BJ (cell line): ENCODE data around the gene H2BK1. TPM values are rescaled to one million over a fixed set of nuclear protein-coding genes. Genes with fewer than 3 reads are reported as not detected.

Experiments
- CTCF ChIA-PET: fragments of 350-600 bp; formaldehyde crosslinking; extraction: SDS; loops from one replicate; lab custom pipeline; 2021; ENCODE audit warnings: antibody characterized with exemption, inconsistent platforms; lab: Yijun Ruan, JAX
- POLR2A ChIA-PET: fragments of 300-600 bp; sonication (Branson Sonifier 250); formaldehyde crosslinking; extraction: SDS; loops from one replicate; lab custom pipeline; 2021; ENCODE audit warnings: antibody characterized with exemption; lab: Charles Lee
- DNase-seq: peaks from one replicate; pipeline ENCODE4 v3.0.0-alpha.2; 2011; ENCODE audit warnings: low read depth
- H3K27me3 ChIP-seq: 2 replicates; pipeline ENCODE4 v1.6.0; 2011; ENCODE audit warnings: low read length; ENCODE audit not compliant: control insufficient read depth, insufficient read depth
- H3K36me3 ChIP-seq: 2 replicates; pipeline ENCODE4 v1.5.1; 2011; ENCODE audit warnings: low read length; ENCODE audit not compliant: control insufficient read depth, insufficient read depth
- H3K4me3 ChIP-seq: 2 replicates; pipeline ENCODE4 v1.5.1; 2011; ENCODE audit warnings: low read depth, mild to moderate bottlenecking, control low read depth, low read length
- polyA plus RNA-seq: library from polyadenylated mRNA; depleted of rRNA; stranded (reverse); fragments of >200 nt; gene quantifications from 2 replicates; pipeline ENCODE4 v1.2.3, GENCODE V29; 2011; rRNA removed
- TF ChIP-seq, protein P1 (sequence below): IDR thresholded peaks from 2 replicates; pipeline ENCODE4 v1.5.1; 2011; ENCODE audit warnings: low read depth, mild to moderate bottlenecking, control low read depth, inconsistent platforms, low read length, moderate library complexity; ENCODE audit not compliant: insufficient read depth

H2BK1 gene
- polyA plus RNA-seq, 1 experiment: not detected

DNA sequence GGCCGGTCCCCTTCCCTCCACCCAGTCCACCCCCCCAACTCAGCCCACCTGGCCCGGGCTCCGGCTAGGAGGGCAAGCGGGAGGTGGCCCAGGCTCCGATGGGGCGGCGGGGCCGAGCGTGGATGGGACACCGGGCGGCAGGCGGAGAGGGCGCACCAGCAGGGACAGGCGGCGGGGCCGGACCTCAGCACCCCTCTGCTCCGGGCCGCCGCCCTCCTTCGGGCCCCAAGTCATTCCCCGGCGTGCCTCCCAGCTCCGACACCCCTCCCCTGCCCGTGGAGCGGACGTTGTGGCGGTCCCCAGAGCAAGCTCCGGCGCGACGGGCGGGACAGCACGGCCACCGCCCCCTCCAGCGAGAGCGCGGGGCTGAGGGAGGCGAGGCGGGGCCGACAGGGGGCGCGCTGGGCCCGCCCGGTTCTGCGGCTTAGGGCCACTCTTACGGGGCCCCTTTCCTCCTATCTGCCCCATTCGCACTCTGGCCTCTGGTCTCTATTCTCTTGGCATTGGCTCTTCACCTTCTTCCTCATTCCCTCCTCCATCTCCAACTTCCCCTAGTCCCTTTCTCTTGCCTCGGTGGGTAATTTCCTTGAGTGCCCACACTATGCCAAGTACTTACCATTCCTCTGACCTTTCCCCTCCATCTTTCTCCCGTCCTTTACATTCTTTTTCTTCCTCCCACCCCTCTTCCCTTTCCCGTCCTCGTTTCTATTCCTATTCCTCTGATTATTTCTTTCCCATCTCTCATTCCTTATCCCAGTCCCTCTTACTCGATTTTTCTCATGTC is 42.1 kb downstream of the H2BK1 start:
- Histone ChIP-seq H3K36me3 (no peaks in the 10 kb centered on the region), H3K27me3 (peaks cover 44% of the 10 kb centered on the region), H3K4me3 (no peak overlapping the region)
- TF ChIP-seq, protein P1, sequence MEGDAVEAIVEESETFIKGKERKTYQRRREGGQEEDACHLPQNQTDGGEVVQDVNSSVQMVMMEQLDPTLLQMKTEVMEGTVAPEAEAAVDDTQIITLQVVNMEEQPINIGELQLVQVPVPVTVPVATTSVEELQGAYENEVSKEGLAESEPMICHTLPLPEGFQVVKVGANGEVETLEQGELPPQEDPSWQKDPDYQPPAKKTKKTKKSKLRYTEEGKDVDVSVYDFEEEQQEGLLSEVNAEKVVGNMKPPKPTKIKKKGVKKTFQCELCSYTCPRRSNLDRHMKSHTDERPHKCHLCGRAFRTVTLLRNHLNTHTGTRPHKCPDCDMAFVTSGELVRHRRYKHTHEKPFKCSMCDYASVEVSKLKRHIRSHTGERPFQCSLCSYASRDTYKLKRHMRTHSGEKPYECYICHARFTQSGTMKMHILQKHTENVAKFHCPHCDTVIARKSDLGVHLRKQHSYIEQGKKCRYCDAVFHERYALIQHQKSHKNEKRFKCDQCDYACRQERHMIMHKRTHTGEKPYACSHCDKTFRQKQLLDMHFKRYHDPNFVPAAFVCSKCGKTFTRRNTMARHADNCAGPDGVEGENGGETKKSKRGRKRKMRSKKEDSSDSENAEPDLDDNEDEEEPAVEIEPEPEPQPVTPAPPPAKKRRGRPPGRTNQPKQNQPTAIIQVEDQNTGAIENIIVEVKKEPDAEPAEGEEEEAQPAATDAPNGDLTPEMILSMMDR: peak; percentile 40
- ChIA-PET POLR2A (interaction anchor here (0.7 kb wide), 1 partner anchor 275 kb away, joined by 10 read pairs; no protein-coding TSS in a partner anchor), CTCF (interaction anchor here (0.5 to 1.6 kb wide), 10 partner anchors 9 to 183 kb away, joined by 3 to 7 read pairs (median 4); no protein-coding TSS in a partner anchor)
- DNase-seq: no peak

DNA sequence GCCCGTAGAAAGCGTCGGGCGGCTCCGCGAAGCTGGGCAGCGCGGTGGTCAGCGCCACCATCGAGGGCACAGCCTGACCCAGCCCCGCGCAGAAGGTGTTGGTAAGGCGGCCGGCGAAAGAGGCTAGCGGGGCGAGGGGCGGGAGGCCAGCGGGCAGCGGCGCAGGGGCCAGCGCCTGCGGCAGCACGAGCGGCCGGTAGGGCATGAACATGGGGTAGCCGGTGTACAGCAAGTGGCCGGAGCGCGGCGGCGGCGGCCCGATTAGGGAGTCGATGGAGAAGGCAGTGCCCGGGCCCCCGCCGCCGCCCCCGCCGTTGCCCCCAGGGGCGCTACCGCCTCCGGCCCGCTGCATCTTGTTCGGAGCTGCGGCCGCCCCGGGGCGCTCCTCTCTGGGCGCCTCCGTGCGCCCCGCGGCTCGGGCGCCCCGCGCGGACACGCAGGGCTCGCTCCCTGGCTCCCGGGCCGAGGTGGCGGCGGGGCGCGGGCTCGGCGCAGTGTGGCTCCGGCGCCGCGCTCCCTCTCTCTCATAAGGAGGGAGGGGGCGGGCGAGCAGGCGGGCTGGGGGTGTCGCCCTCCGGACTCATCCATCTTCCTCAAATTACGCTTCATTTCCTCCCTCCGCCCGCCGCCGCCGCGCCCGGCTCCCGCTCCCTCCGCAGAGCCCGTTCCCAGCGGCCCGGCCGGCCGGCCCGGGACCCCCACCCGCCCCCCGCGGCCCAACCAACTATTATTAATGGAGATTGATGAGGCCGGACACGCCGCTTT is 42.9 kb downstream of the H2BK1 start, which contains the start of gene GBX1:
Gene GBX1, minus strand, starts transcription at position 498 of the 765 bp plus-strand sequence. Its CDS starts 146 bp downstream, at position 352.
- CTCF ChIA-PET: interaction anchor here (0.5 to 1.6 kb wide), 10 partner anchors 8 to 205 kb away, joined by 3 to 5 read pairs (median 3); no protein-coding TSS in a partner anchor
- H3K27me3 ChIP-seq: peaks cover 48% of the 10 kb centered on the region
- no peak for DNase-seq

DNA sequence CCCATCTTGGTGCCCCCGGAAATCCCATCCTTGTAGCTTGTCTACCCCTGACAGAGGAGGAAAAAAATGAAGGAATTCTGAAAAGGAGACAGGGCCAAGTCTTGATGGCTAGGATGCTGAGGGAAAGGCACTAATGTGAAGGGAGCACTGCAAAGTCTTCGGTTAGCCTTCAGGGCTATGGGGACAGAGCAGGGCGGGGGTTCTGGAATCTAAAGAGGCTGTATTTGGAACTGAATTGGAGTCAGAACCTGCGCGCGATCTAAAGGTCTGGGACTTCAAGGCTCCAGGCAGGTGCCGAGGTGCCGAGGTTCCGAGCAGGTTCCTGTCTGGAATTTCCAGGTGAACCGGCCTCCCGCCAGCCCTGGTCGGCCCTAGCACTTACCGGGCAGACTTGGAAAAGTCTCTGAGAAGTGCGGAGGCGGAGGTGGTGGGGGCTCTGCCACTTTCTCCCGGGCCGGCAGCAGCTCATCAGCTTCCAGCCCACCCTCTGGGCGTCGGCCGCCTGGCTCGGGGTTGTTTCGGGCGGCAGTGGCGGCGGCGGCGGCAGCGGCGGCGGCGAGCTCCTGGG is 43.6 kb downstream of the H2BK1 start:
- no peak overlapping the region for H3K4me3 ChIP-seq
- peaks cover 50% of the 10 kb centered on the region for H3K27me3 ChIP-seq
- ChIA-PET CTCF (interaction anchor here (0.8 to 1.6 kb wide), 7 partner anchors 9 to 204 kb away, joined by 3 to 4 read pairs (median 3); no protein-coding TSS in a partner anchor), POLR2A (interaction anchor here (0.6 kb wide), 1 partner anchor 395 kb away, joined by 15 read pairs; no protein-coding TSS in a partner anchor)
- H3K36me3 ChIP-seq: no peaks in the 10 kb centered on the region
- DNase-seq: no peak
- TF ChIP-seq, protein P1: no peak

More for the DNA sequence above, 42.9 kb downstream of the H2BK1 start, which contains the start of gene GBX1:
- POLR2A ChIA-PET: interaction anchor here (0.7 kb wide), 1 partner anchor 274 kb away, joined by 10 read pairs; no protein-coding TSS in a partner anchor
- Histone ChIP-seq H3K4me3 (no peak within 1 kb of the TSS), H3K36me3 (no peaks in the 10 kb centered on the region)
- TF ChIP-seq, protein P1: no peak

- CTCF ChIA-PET: no interaction called here
- TF ChIP-seq, protein P1: no peak
These were observed 48.5 kb downstream of the H2BK1 start for GRCh38 chr7:151161757-151162156.

More at GRCh38 chr7:151161757-151162156, 48.5 kb downstream of the H2BK1 start:
- Histone ChIP-seq H3K4me3 (no peak overlapping the region), H3K36me3 (no peaks in the 10 kb centered on the region), H3K27me3 (peaks cover 37% of the 10 kb centered on the region)
- no peak for DNase-seq
- POLR2A ChIA-PET: no interaction called here

Other genes starting within 250 kb of the H2BK1 start
- 0.02 and 0.06 TPM in 2 replicates for gene KCNH2, start 232.2 kb downstream of the H2BK1 start, polyA plus RNA-seq
- gene NOS3, start 219.5 kb downstream of the H2BK1 start, polyA plus RNA-seq: 0.60 and 1.3 TPM in 2 replicates
- 0.07 and 0.15 TPM in 2 replicates for gene ATG9B, start 186.0 kb downstream of the H2BK1 start, polyA plus RNA-seq
- 13.0 and 23.6 TPM in 2 replicates for gene ABCB8, start 182.0 kb downstream of the H2BK1 start, polyA plus RNA-seq
- 0.26 and 0.45 TPM in 2 replicates for gene ASIC3, start 162.0 kb downstream of the H2BK1 start, polyA plus RNA-seq
- 30.0 and 33.2 TPM in 2 replicates for gene CDK5, start 152.6 kb downstream of the H2BK1 start, polyA plus RNA-seq
- gene SLC4A2, start 150.9 kb downstream of the H2BK1 start, polyA plus RNA-seq: 59.0 and 86.1 TPM in 2 replicates
- 49.3 and 89.9 TPM in 2 replicates for gene FASTK, start 129.7 kb downstream of the H2BK1 start, polyA plus RNA-seq
- 13.6 and 27.8 TPM in 2 replicates for gene TMUB1, start 127.0 kb downstream of the H2BK1 start, polyA plus RNA-seq
- 43.9 and 52.1 TPM in 2 replicates for gene AGAP3, start 124.0 kb downstream of the H2BK1 start, polyA plus RNA-seq
- not detected in 2 replicates for gene GBX1, start 42.8 kb downstream of the H2BK1 start, polyA plus RNA-seq
- gene ASB10, start 23.2 kb downstream of the H2BK1 start, polyA plus RNA-seq: not detected in 2 replicates
- gene ABCF2, start 16.7 kb upstream of the H2BK1 start, polyA plus RNA-seq: 44.2 and 62.5 TPM in 2 replicates
- gene CHPF2, start 22.0 kb upstream of the H2BK1 start, polyA plus RNA-seq: 26.1 and 42.6 TPM in 2 replicates
- 37.7 and 46.6 TPM in 2 replicates for gene SMARCD3, start 38.2 kb upstream of the H2BK1 start, polyA plus RNA-seq
- 44.5 and 46.3 TPM in 2 replicates for gene NUB1, start 131.3 kb upstream of the H2BK1 start, polyA plus RNA-seq
- gene WDR86, start 199.6 kb upstream of the H2BK1 start, polyA plus RNA-seq: 0.04 TPM in 1 of 2 replicates, not detected in the other
- 0.07 and 0.10 TPM in 2 replicates for gene CRYGN, start 229.7 kb upstream of the H2BK1 start, polyA plus RNA-seq